AG04450 (cell line): ENCODE measurements around the gene WSB1. TPM values are rescaled to one million over a fixed set of nuclear protein-coding genes. Genes with fewer than 3 reads are reported as not detected.
"Not testable (repeated sequence)": the region's sequence is repeated elsewhere in the genome, so short reads cannot be mapped to it uniquely, and the experiment has no call there.

Experiments used
- CTCF ChIA-PET: fragments of 300-600, 350-600 bp; formaldehyde crosslinking; extraction: SDS; loops from one replicate; lab custom pipeline; 2022; ENCODE audit warnings: antibody characterized with exemption, inconsistent platforms; lab: Charles Lee
- POLR2A ChIA-PET: fragments of 350-600 bp; formaldehyde crosslinking; extraction: SDS; loops from one replicate; lab custom pipeline; 2021; ENCODE audit warnings: antibody characterized with exemption, inconsistent platforms; lab: Yijun Ruan, JAX
- DNase-seq: peaks from one replicate; pipeline ENCODE4 v3.0.0-alpha.2; 2011; ENCODE audit warnings: low read depth, low spot score
- H3K27ac ChIP-seq: one replicate; pipeline ENCODE4 v1.5.1; 2012; ENCODE audit warnings: low read depth, low read length, control low read depth
- H3K27me3 ChIP-seq: one replicate; pipeline ENCODE4 v1.6.0; 2012; ENCODE audit warnings: low read length; ENCODE audit not compliant: control insufficient read depth, insufficient read depth
- H3K4me3 ChIP-seq: 2 replicates; pipeline ENCODE4 v1.5.1; 2011; ENCODE audit warnings: mild to moderate bottlenecking, low read depth, low read length, control low read depth
- H3K9me3 ChIP-seq: 2 replicates; pipeline ENCODE4 v1.5.1; 2012; ENCODE audit warnings: low read length; ENCODE audit not compliant: control insufficient read depth, insufficient read depth
- polyA plus RNA-seq: library from polyadenylated mRNA; depleted of rRNA; stranded (reverse); fragments of >200 nt; gene quantifications from 2 replicates; pipeline ENCODE4 v1.2.3, GENCODE V29; 2011
- TF ChIP-seq, protein P1 (sequence below): IDR thresholded peaks from 2 replicates; pipeline ENCODE4 v1.5.1; 2011; ENCODE audit warnings: low read depth, low read length, control low read depth, inconsistent platforms

The WSB1 gene
- polyA plus RNA-seq, 1 experiment = 204 TPM

DNA sequence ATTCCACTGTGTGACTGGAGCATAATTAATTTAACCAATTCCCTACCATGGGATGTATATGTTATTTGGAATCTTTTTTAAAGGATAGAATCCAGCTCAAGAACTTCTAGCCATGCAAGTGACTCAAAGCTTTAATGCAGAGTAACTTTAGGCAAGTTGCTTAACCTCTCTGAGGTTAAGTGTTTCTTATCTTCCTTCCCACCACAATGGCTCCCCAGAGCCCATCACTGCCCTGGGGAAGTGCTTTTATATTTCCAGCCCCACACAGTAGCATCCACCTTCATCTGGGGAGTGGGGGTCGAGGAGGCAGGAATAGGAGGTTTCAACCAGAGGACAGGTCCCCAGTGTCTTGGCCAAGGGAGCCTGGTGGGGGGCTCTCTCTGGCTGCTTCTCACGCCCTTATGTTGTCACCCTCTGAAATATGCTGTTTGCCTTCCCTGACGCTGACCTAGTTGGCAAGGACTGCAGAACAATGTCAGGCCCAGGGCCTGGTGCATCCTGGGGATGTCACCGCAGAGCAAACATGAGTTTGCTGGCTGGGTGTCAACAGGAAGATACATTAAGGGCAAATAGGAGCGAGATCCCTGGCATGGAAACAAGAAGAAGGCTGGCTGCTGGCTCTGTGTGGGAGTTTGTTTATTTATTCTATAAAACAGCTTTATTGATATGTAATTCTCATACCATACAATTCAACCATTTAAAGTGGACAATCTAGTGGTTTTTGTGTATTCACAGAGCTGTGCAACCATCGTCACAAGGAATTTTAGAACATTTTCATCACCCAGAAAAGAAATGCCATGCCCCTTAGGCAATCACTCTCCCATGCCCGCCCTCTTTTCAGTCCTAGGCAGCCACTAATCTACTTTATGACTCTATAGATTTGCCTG, 46.6 kb upstream of the WSB1 start:
- DNase-seq = peak; percentile 43
- POLR2A ChIA-PET = interaction anchor here (0.8 to 4.9 kb wide), 2 partner anchors 9 to 48 kb away, joined by 3 to 44 read pairs; partner anchors contain the start of gene WSB1

GRCh38 chr17:27247958-27248342, 46.0 kb upstream of the WSB1 start:
- H3K4me3 ChIP-seq = no peak overlapping the region
- H3K27ac ChIP-seq = no peak overlapping the region
- no peaks in the 10 kb centered on the region for H3K9me3 ChIP-seq
- CTCF ChIA-PET = interaction anchor here (1.1 kb wide), 1 partner anchor 10 kb away, joined by 5 read pairs; no protein-coding TSS in a partner anchor
- TF ChIP-seq, protein P1, sequence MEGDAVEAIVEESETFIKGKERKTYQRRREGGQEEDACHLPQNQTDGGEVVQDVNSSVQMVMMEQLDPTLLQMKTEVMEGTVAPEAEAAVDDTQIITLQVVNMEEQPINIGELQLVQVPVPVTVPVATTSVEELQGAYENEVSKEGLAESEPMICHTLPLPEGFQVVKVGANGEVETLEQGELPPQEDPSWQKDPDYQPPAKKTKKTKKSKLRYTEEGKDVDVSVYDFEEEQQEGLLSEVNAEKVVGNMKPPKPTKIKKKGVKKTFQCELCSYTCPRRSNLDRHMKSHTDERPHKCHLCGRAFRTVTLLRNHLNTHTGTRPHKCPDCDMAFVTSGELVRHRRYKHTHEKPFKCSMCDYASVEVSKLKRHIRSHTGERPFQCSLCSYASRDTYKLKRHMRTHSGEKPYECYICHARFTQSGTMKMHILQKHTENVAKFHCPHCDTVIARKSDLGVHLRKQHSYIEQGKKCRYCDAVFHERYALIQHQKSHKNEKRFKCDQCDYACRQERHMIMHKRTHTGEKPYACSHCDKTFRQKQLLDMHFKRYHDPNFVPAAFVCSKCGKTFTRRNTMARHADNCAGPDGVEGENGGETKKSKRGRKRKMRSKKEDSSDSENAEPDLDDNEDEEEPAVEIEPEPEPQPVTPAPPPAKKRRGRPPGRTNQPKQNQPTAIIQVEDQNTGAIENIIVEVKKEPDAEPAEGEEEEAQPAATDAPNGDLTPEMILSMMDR = no peak
- no peak for DNase-seq
- no peaks in the 10 kb centered on the region for H3K27me3 ChIP-seq
- POLR2A ChIA-PET = interaction anchor here (0.8 to 4.9 kb wide), 2 partner anchors 8 to 47 kb away, joined by 3 to 44 read pairs; partner anchors contain the start of gene WSB1

More for the DNA sequence above, 46.6 kb upstream of the WSB1 start:
- Histone ChIP-seq H3K27me3 (no peaks in the 10 kb centered on the region), H3K4me3 (no peak overlapping the region), H3K9me3 (no peaks in the 10 kb centered on the region), H3K27ac (peak overlapping the region; percentile 57)
- CTCF ChIA-PET = interaction anchor here (0.6 to 1.1 kb wide), 2 partner anchors 10 to 49 kb away, joined by 3 to 5 read pairs; no protein-coding TSS in a partner anchor
- TF ChIP-seq, protein P1 = no peak

GRCh38 chr17:27250791-27251190, 43.1 kb upstream of the WSB1 start:
- CTCF ChIA-PET = interaction anchor here (3.4 kb wide), 1 partner anchor 14 kb away, joined by 11 read pairs; no protein-coding TSS in a partner anchor
- H3K4me3 ChIP-seq, H3K27ac ChIP-seq, H3K27me3 ChIP-seq, DNase-seq, H3K9me3 ChIP-seq: not testable (repeated sequence)
- POLR2A ChIA-PET = interaction anchor here (0.9 to 1.1 kb wide), 2 partner anchors 13 to 44 kb away, joined by 4 to 6 read pairs; no protein-coding TSS in a partner anchor

- POLR2A ChIA-PET, H3K9me3 ChIP-seq, DNase-seq, CTCF ChIA-PET, H3K27me3 ChIP-seq, H3K4me3 ChIP-seq, H3K27ac ChIP-seq: not testable (repeated sequence)
These were observed 39.1 kb upstream of the WSB1 start for GRCh38 chr17:27254802-27255201.

GRCh38 chr17:27256225-27257030, 37.5 kb upstream of the WSB1 start:
- Histone ChIP-seq H3K27me3 (no peaks in the 10 kb centered on the region), H3K4me3 (no peak overlapping the region), H3K27ac (peak overlapping the region; percentile 73), H3K9me3 (no peaks in the 10 kb centered on the region)
- TF ChIP-seq, protein P1 = no peak
- POLR2A ChIA-PET = interaction anchor here (0.6 to 1.6 kb wide), 3 partner anchors 9 to 38 kb away, joined by 3 to 5 read pairs (median 4); no protein-coding TSS in a partner anchor
- CTCF ChIA-PET = interaction anchor here (0.5 to 3.3 kb wide), 3 partner anchors 11 to 56 kb away, joined by 4 to 16 read pairs (median 4); no protein-coding TSS in a partner anchor
- DNase-seq = peak; percentile 63
